GM12878 (cell line): ENCODE measurements around the gene UBQLN4. TPM values are rescaled to one million over a fixed set of nuclear protein-coding genes. Genes with fewer than 3 reads are reported as not detected.

ENCODE experiments used
- ATAC-seq: fragments of 200-7000 bp; cut with Tn5 transposase; 3 replicates; pipeline ENCODE4 v1.9.1; 2020; ENCODE audit warnings: mild to moderate bottlenecking, moderate library complexity
- BruUV-seq: library from RNA; stranded (reverse); fragments of 400-500 nt; replicated peaks from 2 replicates; lab custom pipeline; 2021; lab: Mats Ljungman, UMichigan
- CTCF ChIA-PET: fragments of 300-600 bp; sonication (Branson Sonifier 250); formaldehyde crosslinking; extraction: SDS; loops from one replicate; lab custom pipeline; 2021; ENCODE audit warnings: inconsistent platforms; lab: Yijun Ruan, JAX
- POLR2A ChIA-PET: fragments of 350-600 bp; formaldehyde crosslinking; extraction: SDS; loops from one replicate; lab custom pipeline; 2021; ENCODE audit warnings: inconsistent platforms; lab: Charles Lee
- RAD21 ChIA-PET: fragments of 300-600 bp; sonication (Branson Sonifier 250); formaldehyde crosslinking; loops from one replicate; lab custom pipeline; 2023; ENCODE audit warnings: antibody characterized with exemption; ENCODE audit not compliant: unreplicated experiment; lab: Charles Lee
- SMC1A ChIA-PET: fragments of 300-600 bp; sonication (Branson Sonifier 250); formaldehyde crosslinking; loops from one replicate; lab custom pipeline; 2023; ENCODE audit not compliant: unreplicated experiment, uncharacterized antibody; lab: Charles Lee
- DNase-seq: peaks from one replicate; pipeline ENCODE4 v3.0.0-alpha.2; 2011; ENCODE audit warnings: low read depth, low spot score
- FAIRE-seq: peaks from 3 replicates; lab custom pipeline; 2011; peaks lifted over from hg19 to GRCh38; lab: Jason Lieb, UNC
- H2AFZ ChIP-seq: 2 replicates; pipeline ENCODE4 v1.6.0; 2011; ENCODE audit warnings: low read depth, low read length, control low read depth; ENCODE audit not compliant: control insufficient read depth
- H3K27ac ChIP-seq: 2 replicates; pipeline ENCODE4 v1.5.1; 2011; ENCODE audit warnings: control low read depth; ENCODE audit not compliant: control insufficient read depth, insufficient read depth
- H3K27me3 ChIP-seq, 2 experiments: replicated peaks in 1 of 2; 2 replicates each; pipeline versions ENCODE4 v1.6.0 to v1.6.1; 2011; ENCODE audit warnings: low read length in 1 of 2; ENCODE audit not compliant: control insufficient read depth in 2 of 2, insufficient read depth in 2 of 2
- H3K36me3 ChIP-seq, 2 experiments: 2 replicates each; pipeline ENCODE4 v1.5.1; 2011; ENCODE audit warnings: low read length in 1 of 2; ENCODE audit not compliant: control insufficient read depth in 2 of 2, insufficient read depth in 2 of 2
- H3K4me1 ChIP-seq: 2 replicates; pipeline ENCODE4 v1.6.1; 2011; ENCODE audit warnings: mild to moderate bottlenecking, low read length, moderate library complexity, mixed read lengths; ENCODE audit not compliant: control insufficient read depth, insufficient read depth
- H3K4me2 ChIP-seq: 2 replicates; pipeline ENCODE4 v1.6.0; 2011; ENCODE audit warnings: control low read depth; ENCODE audit not compliant: control insufficient read depth, insufficient read depth
- H3K4me3 ChIP-seq: fragments of 200-600 bp; sonication (generic); 2 replicates; pipeline ENCODE4 v1.5.1; 2016
- H3K79me2 ChIP-seq: 2 replicates; pipeline ENCODE4 v1.6.0; 2011; ENCODE audit warnings: low read length; ENCODE audit not compliant: control insufficient read depth, insufficient read depth
- H3K9ac ChIP-seq: 2 replicates; pipeline ENCODE4 v1.8.0; 2011; ENCODE audit warnings: low read length, control low read depth, mixed read lengths; ENCODE audit not compliant: control insufficient read depth, insufficient read depth
- H3K9me3 ChIP-seq: replicated peaks from 3 replicates; pipeline ENCODE4 v1.5.1; 2011; ENCODE audit warnings: mild to moderate bottlenecking, low read length; ENCODE audit not compliant: control insufficient read depth, insufficient read depth
- H4K20me1 ChIP-seq: 2 replicates; pipeline ENCODE4 v1.6.0; 2011; ENCODE audit not compliant: control insufficient read depth, insufficient read depth
- ASH2L ChIP-seq: fragments of 300-600, 200-600 bp; sonication (generic); IDR thresholded peaks from 2 replicates; pipeline ENCODE4 v1.6.1; 2017; ENCODE audit warnings: low read depth, mild to moderate bottlenecking, borderline replicate concordance
- CREM ChIP-seq: IDR thresholded peaks from 2 replicates; pipeline ENCODE4 v1.6.1; 2014; ENCODE audit warnings: antibody characterized with exemption, low read depth
- LARP7 ChIP-seq: fragments of 450-650 bp; IDR thresholded peaks from 2 replicates; pipeline ENCODE4 v1.6.1; 2017; ENCODE audit warnings: mild to moderate bottlenecking
- POLR2AphosphoS2 ChIP-seq: IDR thresholded peaks from 2 replicates; pipeline ENCODE4 v1.6.1; 2011; ENCODE audit warnings: low read depth, mild to moderate bottlenecking, low read length, improper control_type of control experiment, moderate library complexity
- RCOR1 ChIP-seq: conservative IDR thresholded peaks from 2 replicates; pipeline ENCODE4 v1.6.1; 2012; ENCODE audit warnings: low read depth, low read length, improper control_type of control experiment
- SMARCA5 ChIP-seq: fragments of 450-650 bp; IDR thresholded peaks from 2 replicates; pipeline ENCODE4 v1.6.1; 2017; ENCODE audit warnings: mild to moderate bottlenecking
- SPI1 ChIP-seq: IDR thresholded peaks from 2 replicates; pipeline ENCODE4 v1.6.1; 2011; ENCODE audit warnings: low read depth, mild to moderate bottlenecking, low read length, moderate library complexity, borderline replicate concordance; ENCODE audit not compliant: insufficient read depth
- TCF12 ChIP-seq: IDR thresholded peaks from 2 replicates; pipeline ENCODE4 v1.6.1; 2011; ENCODE audit warnings: low read depth, mild to moderate bottlenecking, low read length
- ZNF384 ChIP-seq: IDR thresholded peaks from 2 replicates; pipeline ENCODE4 v1.6.1; 2012; ENCODE audit warnings: low read depth, mild to moderate bottlenecking, low read length, improper control_type of control experiment, borderline replicate concordance
- WGBS: methylation state at CpG from one replicate; pipeline ENCODE4 v1.1.6; 2016; ENCODE audit warnings: low lambda C conversion rate; ENCODE audit not compliant: insufficient replicate concordance, insufficient coverage; ENCODE audit errors: missing lambda C conversion rate; 5-methylcytosine and 5-hydroxymethylcytosine counted together
- in situ Hi-C: fragments of 300-500 bp; cut with MboI; formaldehyde crosslinking; loops from 9 replicates; pipeline ENCODE4 v1.14.3; 2018; ENCODE audit warnings: mixed read lengths
- intact Hi-C: fragments of 100-400 bp; cut with micrococcal nuclease; formaldehyde crosslinking; loops from one replicate; pipeline ENCODE4 v1.14.2; 2022; ENCODE audit not compliant: unreplicated experiment
- polyA plus RNA-seq, 11 experiments: library from polyadenylated mRNA; depleted of rRNA in 4 of 11; unstranded in 6 of 11; stranded (reverse) in 5 of 11; fragments of >200 nt; fragmentation: Nextera tagmentation in 4 of 11; fragmentation: Illumina TruSeq in 1 of 11; extraction: Ambion mirVana in 4 of 11; extraction: Trizol in 1 of 11; gene quantifications; 1 replicate in 1 of 11; 2 replicates in 10 of 11; pipeline versions ENCODE4 v1.2.1 to v1.2.3, GENCODE V29; 2011 to 2016; ENCODE audit warnings: inconsistent platforms in 2 of 11, missing spikeins in 2 of 11, low read depth in 1 of 11
- total RNA-seq, 4 experiments: library from RNA; depleted of rRNA in 3 of 4; stranded (reverse); fragments of >200 nt in 3 of 4; fragmentation: Illumina TruSeq in 1 of 4; extraction: Trizol in 1 of 4; gene quantifications; 2 replicates each; pipeline versions ENCODE4 v1.2.1 to v1.2.3, GENCODE V29; 2013 to 2021
- TF ChIP-seq, protein P1 (sequence below): fragments of 450-650 bp; formaldehyde crosslinking; IDR thresholded peaks from 2 replicates; pipeline ENCODE4 v1.4.0; 2022; ENCODE audit warnings: mild to moderate bottlenecking, moderate library complexity

The UBQLN4 gene
- total and polyA plus RNA-seq, 10 of the 15 experiments (the other 5 are each of a cell fraction or from before 2014, with no cell fraction given), result 10.0 to 44.6 (median 19.7) TPM

DNA sequence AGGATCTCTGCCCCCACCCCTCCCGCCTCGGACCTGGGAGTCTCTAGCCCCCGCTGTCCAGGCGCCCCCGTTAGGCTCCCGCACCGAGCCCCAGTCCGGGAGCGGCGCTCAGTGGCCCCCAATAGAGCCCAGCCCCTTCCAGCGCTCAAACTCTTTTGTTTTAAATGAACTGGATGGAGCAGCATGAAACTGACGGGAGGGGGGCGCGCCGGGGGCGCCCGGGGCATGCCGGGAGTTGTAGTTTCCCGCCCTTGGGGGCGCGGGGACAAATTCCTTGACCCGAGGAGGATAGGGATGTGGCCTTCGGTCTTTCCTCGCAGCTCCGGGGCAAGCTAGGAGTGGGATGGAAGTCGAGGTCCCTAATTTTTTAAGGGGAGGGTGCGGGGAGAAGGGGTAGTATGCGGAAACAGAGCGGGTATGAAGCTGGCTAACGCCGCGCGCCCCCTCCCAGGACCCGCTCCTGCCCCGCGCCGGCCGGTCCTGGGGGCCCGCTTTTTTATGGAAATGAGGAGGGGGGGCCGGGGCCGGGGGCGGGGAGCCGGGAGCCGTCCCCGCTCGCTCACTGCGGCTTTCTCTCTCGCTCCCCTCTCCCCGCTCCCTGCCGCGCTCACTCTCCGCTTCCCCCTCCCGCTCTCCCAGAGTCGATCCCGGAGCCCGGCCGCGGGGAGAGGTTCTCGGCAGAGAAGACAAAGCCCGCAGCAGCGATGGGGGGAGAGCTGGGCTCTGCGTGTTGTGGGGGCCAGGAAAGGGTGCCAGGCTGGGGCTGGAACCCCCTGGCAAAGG lies 28.9 kb upstream of the UBQLN4 start, which contains the start of gene MEX3A (continued):
- TF ChIP-seq POLR2AphosphoS2, result no peak
- TF ChIP-seq CREM, result peak; percentile 82

DNA sequence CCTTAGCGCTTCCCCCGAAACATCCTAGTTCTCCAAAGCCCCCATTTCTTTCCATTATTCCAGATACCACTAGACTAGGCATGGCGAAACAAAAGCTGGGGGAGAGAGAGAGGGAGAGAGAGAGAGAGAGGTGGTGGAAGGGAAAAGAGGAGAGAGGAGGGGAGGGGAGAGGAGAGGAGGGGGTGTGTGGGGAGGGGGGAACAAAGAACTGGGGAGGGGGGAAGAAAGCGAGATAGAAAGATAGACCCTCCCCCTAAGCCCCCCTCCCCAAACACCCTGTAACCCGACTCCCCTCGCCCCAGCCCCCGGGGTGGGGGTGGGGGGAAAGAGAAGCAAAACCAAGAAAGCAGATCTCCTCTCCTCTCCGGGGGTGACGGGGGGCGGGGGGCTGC lies 28.3 kb upstream of the UBQLN4 start:
- intact Hi-C loops, result no loop called here
- TF ChIP-seq TCF12 (no peak), LARP7 (no peak), SPI1 (no peak), ASH2L (no peak), ZNF384 (no peak), SMARCA5 (no peak), RCOR1 (no peak)
- TF ChIP-seq, protein P1, sequence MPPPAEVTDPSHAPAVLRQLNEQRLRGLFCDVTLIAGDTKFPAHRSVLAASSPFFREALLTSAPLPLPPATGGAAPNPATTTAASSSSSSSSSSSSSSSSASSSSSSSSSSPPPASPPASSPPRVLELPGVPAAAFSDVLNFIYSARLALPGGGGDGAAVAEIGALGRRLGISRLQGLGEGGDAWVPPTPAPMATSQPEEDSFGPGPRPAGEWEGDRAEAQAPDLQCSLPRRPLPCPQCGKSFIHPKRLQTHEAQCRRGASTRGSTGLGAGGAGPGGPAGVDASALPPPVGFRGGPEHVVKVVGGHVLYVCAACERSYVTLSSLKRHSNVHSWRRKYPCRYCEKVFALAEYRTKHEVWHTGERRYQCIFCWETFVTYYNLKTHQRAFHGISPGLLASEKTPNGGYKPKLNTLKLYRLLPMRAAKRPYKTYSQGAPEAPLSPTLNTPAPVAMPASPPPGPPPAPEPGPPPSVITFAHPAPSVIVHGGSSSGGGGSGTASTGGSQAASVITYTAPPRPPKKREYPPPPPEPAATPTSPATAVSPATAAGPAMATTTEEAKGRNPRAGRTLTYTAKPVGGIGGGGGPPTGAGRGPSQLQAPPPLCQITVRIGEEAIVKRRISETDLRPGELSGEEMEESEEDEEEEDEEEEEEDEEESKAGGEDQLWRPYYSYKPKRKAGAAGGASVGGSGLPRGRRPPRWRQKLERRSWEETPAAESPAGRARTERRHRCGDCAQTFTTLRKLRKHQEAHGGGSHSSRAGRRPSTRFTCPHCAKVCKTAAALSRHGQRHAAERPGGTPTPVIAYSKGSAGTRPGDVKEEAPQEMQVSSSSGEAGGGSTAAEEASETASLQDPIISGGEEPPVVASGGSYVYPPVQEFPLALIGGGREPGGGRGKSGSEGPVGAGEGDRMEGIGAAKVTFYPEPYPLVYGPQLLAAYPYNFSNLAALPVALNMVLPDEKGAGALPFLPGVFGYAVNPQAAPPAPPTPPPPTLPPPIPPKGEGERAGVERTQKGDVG (CRISPR knock-in tag), result no peak
- TF ChIP-seq, all 136 proteins: peak for 0
- Histone ChIP-seq H3K4me3 (peak overlapping the region; percentile 95), H3K4me2 (peak overlapping the region; percentile 87), H3K4me1 (peaks cover 3% of the 10 kb centered on the region; the same call in 1 of the 2 replicates), H3K27ac (no peak overlapping the region), H3K79me2 (no peaks in the 10 kb centered on the region), H2AFZ (peak overlapping the region; percentile 56), H3K36me3 (no peaks in the 10 kb centered on the region), H4K20me1 (no peaks in the 10 kb centered on the region), H3K9me3 (no peaks in the 10 kb centered on the region; the same call in 2 of the 3 replicates), H3K9ac (peak overlapping the region; percentile 0; the same call in 1 of the 2 replicates), H3K27me3 (peaks cover 0 to 2% of the 10 kb centered on the region in 2 experiments; a peak in 1 of 4 replicates)
- ChIA-PET RAD21 (no interaction called here), POLR2A (interaction anchor here (1.4 kb wide), 1 partner anchor 12 kb away, joined by 3 read pairs; no protein-coding TSS in a partner anchor), CTCF (interaction anchor here (1.1 kb wide), 1 partner anchor 14 kb away, joined by 5 read pairs; no protein-coding TSS in a partner anchor), SMC1A (interaction anchor here (1.2 to 3.4 kb wide), 4 partner anchors 9 to 48 kb away, joined by 3 to 13 read pairs (median 4); no protein-coding TSS in a partner anchor)
- in situ Hi-C loops, result no loop called here
- DNase-seq (no peak), FAIRE-seq (no peak), ATAC-seq (no peak)
- 0% methylated on average over 3 of the region's 10 CpGs for WGBS
- BruUV-seq, result no TSS peak
